ENCODE results near the gene SLC39A1.

SLC39A1 gene

GRCh38 chr1:153976819-153977249, 13.5 kb upstream of the SLC39A1 start:
- WGBS, 2 experiments (ENCODE audit: insufficient coverage in 2 of 2) = 2 to 3% methylated on average over 6 to 12 of the region's 16 CpGs
- peaks cover 6% of the 10 kb centered on the region for H3K4me1 ChIP-seq (ENCODE audit: control insufficient read depth, insufficient read depth, low read length, poor library complexity, severe bottlenecking)
- H3K27ac ChIP-seq (ENCODE audit: low read depth, low read length, severe bottlenecking) = peak overlapping the region; percentile 59
- H3K36me3 ChIP-seq (ENCODE audit: control insufficient read depth, insufficient read depth, low read length) = peaks cover 63% of the 10 kb centered on the region
- H3K9me3 ChIP-seq (ENCODE audit: control insufficient read depth, low read length) = no peaks in the 10 kb centered on the region
- peak overlapping the region; percentile 86 for H3K4me3 ChIP-seq (ENCODE audit: extremely low read depth, insufficient read depth, low read length, poor library complexity, severe bottlenecking)

DNA sequence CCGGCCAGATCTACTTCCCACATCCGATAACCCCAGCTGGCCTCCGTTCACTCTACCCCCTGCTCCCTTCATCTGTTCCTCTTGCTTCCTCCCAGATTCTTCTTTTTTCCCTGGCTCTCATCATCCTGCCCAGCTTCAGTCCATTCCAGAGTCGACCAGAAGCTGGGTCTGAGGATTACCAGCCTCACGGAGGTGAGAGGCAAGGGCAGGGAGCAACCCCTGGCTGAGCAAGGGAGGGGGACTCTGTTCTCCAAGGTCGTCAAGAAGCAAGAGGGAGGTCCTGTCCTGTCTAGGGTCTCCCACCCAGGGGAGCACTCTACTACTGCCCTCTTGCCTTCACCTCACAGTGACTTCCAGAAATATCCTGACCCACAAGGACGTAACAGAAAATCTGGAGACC, 10.2 kb upstream of the SLC39A1 start:
- Histone ChIP-seq H3K4me1 (ENCODE audit: control insufficient read depth, insufficient read depth, low read length, poor library complexity, severe bottlenecking) (peaks cover 8% of the 10 kb centered on the region), H3K9me3 (ENCODE audit: control insufficient read depth, low read length) (no peaks in the 10 kb centered on the region), H3K36me3 (ENCODE audit: control insufficient read depth, insufficient read depth, low read length) (peaks cover 34% of the 10 kb centered on the region), H3K4me3 (ENCODE audit: extremely low read depth, insufficient read depth, low read length, poor library complexity, severe bottlenecking) (no peak overlapping the region), H3K27ac (ENCODE audit: low read depth, low read length, severe bottlenecking) (no peak overlapping the region)
- 97 to 98% methylated on average over 6 to 7 of the region's 7 CpGs for WGBS, 2 experiments (ENCODE audit: insufficient coverage in 2 of 2)

DNA sequence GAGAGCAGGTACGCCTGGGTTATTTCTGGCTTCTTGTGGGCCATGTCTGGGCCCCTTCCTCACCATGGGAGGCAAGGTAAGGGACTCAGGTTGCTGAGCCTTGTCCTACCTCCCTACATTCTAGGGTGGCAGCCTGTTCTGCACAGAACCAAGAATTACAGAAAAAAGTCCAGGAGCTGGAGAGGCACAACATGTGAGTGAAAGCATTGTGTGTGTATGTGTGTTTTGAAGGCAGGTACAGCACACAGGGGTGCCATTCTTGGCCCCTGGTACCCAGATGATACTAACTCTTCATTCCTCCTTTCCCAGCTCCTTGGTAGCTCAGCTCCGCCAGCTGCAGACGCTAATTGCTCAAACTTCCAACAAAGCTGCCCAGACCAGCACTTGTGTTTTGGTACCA, 9.7 kb upstream of the SLC39A1 start:
- Histone ChIP-seq H3K36me3 (ENCODE audit: control insufficient read depth, insufficient read depth, low read length) (peaks cover 30% of the 10 kb centered on the region), H3K9me3 (ENCODE audit: control insufficient read depth, low read length) (no peaks in the 10 kb centered on the region), H3K4me3 (ENCODE audit: extremely low read depth, insufficient read depth, low read length, poor library complexity, severe bottlenecking) (no peak overlapping the region), H3K4me1 (ENCODE audit: control insufficient read depth, insufficient read depth, low read length, poor library complexity, severe bottlenecking) (peaks cover 8% of the 10 kb centered on the region), H3K27ac (ENCODE audit: low read depth, low read length, severe bottlenecking) (no peak overlapping the region)
- WGBS, 2 experiments (ENCODE audit: insufficient coverage in 2 of 2) = 95% methylated on average over 3 of the region's 3 CpGs

DNA sequence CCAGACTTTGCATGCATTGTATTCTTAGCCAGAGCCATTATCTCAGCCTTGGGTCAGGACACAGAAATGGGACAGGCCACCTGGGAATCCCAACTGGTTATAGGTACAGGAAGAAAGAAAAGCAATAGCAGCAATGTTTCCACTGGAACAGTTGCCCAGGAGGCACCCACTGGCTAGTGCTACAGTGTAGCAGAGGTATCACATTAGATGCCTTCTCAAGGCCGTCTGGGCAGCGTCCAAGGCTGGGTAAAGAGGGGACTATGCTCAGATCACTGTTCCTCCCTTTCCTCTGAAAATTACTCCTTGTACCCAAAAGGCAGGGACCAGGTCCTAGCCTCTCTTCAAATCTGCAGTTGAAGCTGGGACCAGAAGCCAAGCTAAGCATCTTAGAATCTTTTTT, 7.0 kb upstream of the SLC39A1 start:
- H3K4me3 ChIP-seq (ENCODE audit: extremely low read depth, insufficient read depth, low read length, poor library complexity, severe bottlenecking) = no peak overlapping the region
- WGBS, 2 experiments (ENCODE audit: insufficient coverage in 2 of 2) = 89 to 93% methylated on average over 2 of the region's 2 CpGs
- peaks cover 20% of the 10 kb centered on the region for H3K36me3 ChIP-seq (ENCODE audit: control insufficient read depth, insufficient read depth, low read length)
- H3K4me1 ChIP-seq (ENCODE audit: control insufficient read depth, insufficient read depth, low read length, poor library complexity, severe bottlenecking) = peaks cover 8% of the 10 kb centered on the region
- no peak overlapping the region for H3K27ac ChIP-seq (ENCODE audit: low read depth, low read length, severe bottlenecking)
- no peaks in the 10 kb centered on the region for H3K9me3 ChIP-seq (ENCODE audit: control insufficient read depth, low read length)

GRCh38 chr1:153968972-153969371, 5.6 kb upstream of the SLC39A1 start:
- no peak overlapping the region for H3K27ac ChIP-seq (ENCODE audit: low read depth, low read length, severe bottlenecking)
- WGBS, 2 experiments (ENCODE audit: insufficient coverage in 2 of 2) = 100% methylated on average over 1 of the region's 2 CpGs
- no peak overlapping the region for H3K4me3 ChIP-seq (ENCODE audit: extremely low read depth, insufficient read depth, low read length, poor library complexity, severe bottlenecking)

DNA sequence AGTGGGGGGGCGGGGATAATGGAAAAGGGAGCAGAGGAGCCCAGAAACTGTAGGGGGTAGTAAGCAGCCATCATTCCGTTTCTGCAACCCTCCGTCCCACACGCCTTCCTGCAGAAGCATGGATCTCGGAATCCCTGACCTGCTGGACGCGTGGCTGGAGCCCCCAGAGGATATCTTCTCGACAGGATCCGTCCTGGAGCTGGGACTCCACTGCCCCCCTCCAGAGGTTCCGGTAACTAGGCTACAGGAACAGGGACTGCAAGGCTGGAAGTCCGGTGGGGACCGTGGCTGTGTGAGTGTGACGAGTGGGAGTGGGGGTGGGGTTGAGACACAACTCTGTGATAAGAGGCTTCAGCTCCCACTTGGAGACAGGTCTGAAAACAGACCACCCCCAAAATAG, 5.1 kb upstream of the SLC39A1 start:
- Histone ChIP-seq H3K36me3 (ENCODE audit: control insufficient read depth, insufficient read depth, low read length) (peaks cover 1% of the 10 kb centered on the region), H3K4me1 (ENCODE audit: control insufficient read depth, insufficient read depth, low read length, poor library complexity, severe bottlenecking) (peaks cover 8% of the 10 kb centered on the region), H3K27ac (ENCODE audit: low read depth, low read length, severe bottlenecking) (no peak overlapping the region), H3K9me3 (ENCODE audit: control insufficient read depth, low read length) (no peaks in the 10 kb centered on the region), H3K4me3 (ENCODE audit: extremely low read depth, insufficient read depth, low read length, poor library complexity, severe bottlenecking) (peak overlapping the region; percentile 61)
- WGBS, 2 experiments (ENCODE audit: insufficient coverage in 2 of 2) = 79 to 83% methylated on average over 12 of the region's 13 CpGs

More at GRCh38 chr1:153968972-153969371, 5.6 kb upstream of the SLC39A1 start:
- Histone ChIP-seq H3K4me1 (ENCODE audit: control insufficient read depth, insufficient read depth, low read length, poor library complexity, severe bottlenecking) (peaks cover 8% of the 10 kb centered on the region), H3K36me3 (ENCODE audit: control insufficient read depth, insufficient read depth, low read length) (peaks cover 6% of the 10 kb centered on the region), H3K9me3 (ENCODE audit: control insufficient read depth, low read length) (no peaks in the 10 kb centered on the region)

GRCh38 chr1:153968000-153968363, 4.6 kb upstream of the SLC39A1 start:
- peaks cover 8% of the 10 kb centered on the region for H3K4me1 ChIP-seq (ENCODE audit: control insufficient read depth, insufficient read depth, low read length, poor library complexity, severe bottlenecking)
- WGBS, 2 experiments (ENCODE audit: insufficient coverage in 2 of 2) = 47 to 62% methylated on average over 2 of the region's 8 CpGs
- peak overlapping the region; percentile 61 for H3K4me3 ChIP-seq (ENCODE audit: extremely low read depth, insufficient read depth, low read length, poor library complexity, severe bottlenecking)
- no peaks in the 10 kb centered on the region for H3K36me3 ChIP-seq (ENCODE audit: control insufficient read depth, insufficient read depth, low read length)
- H3K9me3 ChIP-seq (ENCODE audit: control insufficient read depth, low read length) = no peaks in the 10 kb centered on the region
- H3K27ac ChIP-seq (ENCODE audit: low read depth, low read length, severe bottlenecking) = peak overlapping the region; percentile 95

DNA sequence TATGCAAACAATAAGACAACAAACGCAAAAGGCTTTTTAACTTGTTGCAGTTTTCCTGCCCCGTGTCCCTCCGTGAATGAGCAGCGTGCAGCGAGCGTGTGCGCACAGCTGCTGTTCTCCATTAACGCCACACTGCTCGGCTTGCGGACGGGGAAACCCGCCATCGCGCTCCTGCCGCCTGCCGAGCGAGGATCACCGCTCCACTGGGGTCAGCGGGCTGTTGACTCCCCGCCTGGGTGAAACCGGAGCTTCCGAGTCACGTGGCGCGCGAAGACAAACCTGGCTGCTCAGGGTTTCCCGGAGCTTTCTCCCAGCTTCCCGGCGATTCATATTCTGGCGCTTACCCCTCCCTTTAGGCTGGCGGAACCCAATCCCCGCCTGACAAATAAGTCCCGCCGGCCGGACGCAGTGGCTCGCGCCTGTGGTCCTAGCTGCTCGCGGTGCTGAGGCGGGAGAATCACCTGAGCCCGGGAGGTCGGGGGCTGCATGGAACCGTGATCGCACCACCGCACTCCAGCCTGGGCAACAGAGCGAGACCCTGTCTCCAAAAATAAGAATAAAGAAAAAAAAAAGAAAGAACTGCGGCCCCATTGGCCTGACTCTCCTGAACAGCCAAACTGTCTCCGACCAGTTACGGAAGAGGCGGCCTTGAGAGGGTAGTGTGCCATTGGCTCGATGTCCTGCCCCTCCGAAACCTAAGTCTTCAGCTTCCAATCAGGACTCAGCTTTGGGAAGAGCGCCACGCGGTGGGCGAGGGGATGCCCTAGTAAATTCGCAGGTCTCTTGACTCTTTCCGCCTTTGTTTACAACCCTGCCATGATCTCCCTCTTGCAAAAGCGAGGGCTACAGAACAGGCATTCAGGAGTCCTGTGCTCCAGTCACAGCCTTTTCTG, 4.0 kb upstream of the SLC39A1 start, which contains the start of gene CREB3L4:
TSS of gene CREB3L4 (plus strand) at position 796 of the 893 bp plus-strand sequence. CDS start 624 bp downstream, outside the sequence.
- 1% methylated on average over 50 to 55 of the region's 60 CpGs for WGBS, 2 experiments (ENCODE audit: insufficient coverage in 2 of 2)
- peaks cover 8% of the 10 kb centered on the region for H3K4me1 ChIP-seq (ENCODE audit: control insufficient read depth, insufficient read depth, low read length, poor library complexity, severe bottlenecking)
- peak within 1 kb of the TSS; percentile 95 for H3K27ac ChIP-seq (ENCODE audit: low read depth, low read length, severe bottlenecking)
- H3K4me3 ChIP-seq (ENCODE audit: extremely low read depth, insufficient read depth, low read length, poor library complexity, severe bottlenecking) = peak within 1 kb of the TSS; percentile 61
- H3K9me3 ChIP-seq (ENCODE audit: control insufficient read depth, low read length) = no peaks in the 10 kb centered on the region
- H3K36me3 ChIP-seq (ENCODE audit: control insufficient read depth, insufficient read depth, low read length) = no peaks in the 10 kb centered on the region

DNA sequence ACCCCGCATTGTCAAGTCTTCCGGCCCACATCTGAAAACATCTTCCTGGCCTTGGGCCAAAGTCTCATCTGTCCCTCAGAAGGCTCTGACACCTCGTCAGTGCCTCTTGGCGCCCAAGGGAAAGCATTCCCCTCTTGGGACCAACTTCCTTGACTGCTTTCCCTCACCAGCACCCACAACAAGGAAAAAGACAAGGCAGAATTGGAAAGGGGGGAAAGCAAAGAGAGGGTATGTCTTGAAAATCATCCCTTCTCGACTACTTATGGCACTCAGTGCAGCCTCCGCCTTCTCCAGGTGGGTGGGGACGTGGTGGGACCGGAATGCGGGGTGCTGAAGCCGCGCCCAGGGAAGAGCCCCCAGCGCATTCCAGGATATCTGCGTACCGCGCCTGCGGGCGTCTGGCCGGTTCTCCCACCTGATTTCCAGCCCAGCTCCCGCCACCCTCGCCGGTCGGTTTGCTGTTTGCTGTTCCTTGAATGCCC, 554 bp upstream of the SLC39A1 start:
- Histone ChIP-seq H3K4me1 (ENCODE audit: control insufficient read depth, insufficient read depth, low read length, poor library complexity, severe bottlenecking) (peaks cover 15% of the 10 kb centered on the region), H3K4me3 (ENCODE audit: extremely low read depth, insufficient read depth, low read length, poor library complexity, severe bottlenecking) (peak overlapping the region; percentile 75), H3K27ac (ENCODE audit: low read depth, low read length, severe bottlenecking) (peak overlapping the region; percentile 96), H3K36me3 (ENCODE audit: control insufficient read depth, insufficient read depth, low read length) (peaks cover 29% of the 10 kb centered on the region), H3K9me3 (ENCODE audit: control insufficient read depth, low read length) (no peaks in the 10 kb centered on the region)
- 0 to 1% methylated on average over 18 to 20 of the region's 22 CpGs for WGBS, 2 experiments (ENCODE audit: insufficient coverage in 2 of 2)

DNA sequence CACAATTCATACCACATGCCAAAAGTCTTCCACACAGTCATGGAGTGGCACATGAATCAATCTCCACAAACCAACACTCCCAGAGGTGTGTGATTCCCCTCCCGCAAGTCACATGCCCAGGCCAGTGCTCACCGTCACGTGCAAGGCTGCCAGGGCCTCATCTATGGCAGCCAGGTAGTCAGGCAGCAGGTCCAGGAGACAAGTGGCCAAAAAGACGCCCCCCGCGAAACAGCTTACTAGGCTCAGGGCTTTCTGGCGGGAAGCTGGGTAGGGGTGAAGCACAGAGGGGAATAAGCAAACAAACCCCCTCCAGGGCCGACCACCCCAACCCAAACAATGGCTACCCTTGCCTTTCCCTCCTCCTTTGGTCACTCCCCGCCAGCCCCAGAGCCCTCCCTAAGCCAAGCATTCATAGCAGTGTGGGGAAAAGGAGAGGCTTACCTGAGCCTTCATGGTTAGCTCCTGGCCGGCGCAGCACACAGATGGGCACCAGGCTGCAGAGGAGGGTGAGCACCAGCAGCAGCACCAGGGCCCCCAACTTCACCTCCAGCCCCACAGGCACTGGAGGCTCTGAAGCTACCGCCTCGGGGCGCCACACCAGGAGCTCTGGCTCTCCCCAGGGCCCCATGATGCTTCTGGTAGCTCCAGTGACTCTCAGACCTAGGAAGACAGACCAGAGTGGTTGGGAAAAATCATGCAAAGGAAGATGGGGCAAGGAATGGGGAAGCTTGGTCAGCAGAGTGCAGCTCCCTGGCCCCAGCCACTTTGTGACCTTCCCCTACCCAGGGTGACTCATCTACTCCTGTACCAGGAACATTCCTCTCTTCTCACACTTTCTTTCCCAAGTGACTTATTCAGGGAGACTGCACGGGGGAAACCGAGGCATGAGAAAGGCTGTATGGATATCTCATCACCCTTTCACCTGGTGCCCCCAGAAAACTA, 978 bp downstream of the SLC39A1 start:
- no peaks in the 10 kb centered on the region for H3K9me3 ChIP-seq (ENCODE audit: control insufficient read depth, low read length)
- H3K4me1 ChIP-seq (ENCODE audit: control insufficient read depth, insufficient read depth, low read length, poor library complexity, severe bottlenecking) = peaks cover 7% of the 10 kb centered on the region
- WGBS, 2 experiments (ENCODE audit: insufficient coverage in 2 of 2) = 5 to 18% methylated on average over 3 to 10 of the region's 16 CpGs
- peak overlapping the region; percentile 96 for H3K27ac ChIP-seq (ENCODE audit: low read depth, low read length, severe bottlenecking)
- H3K4me3 ChIP-seq (ENCODE audit: extremely low read depth, insufficient read depth, low read length, poor library complexity, severe bottlenecking) = peak overlapping the region; percentile 75
- H3K36me3 ChIP-seq (ENCODE audit: control insufficient read depth, insufficient read depth, low read length) = peaks cover 29% of the 10 kb centered on the region
